OCI-LY7 (cell line): ENCODE measurements around the gene CAMK2N1. TPM values are rescaled to one million over a fixed set of nuclear protein-coding genes. Genes with fewer than 3 reads are reported as not detected.
A peak's percentile ranks its signal among the peaks of the same experiment; 100 is the strongest.

ENCODE experiments used
- BruUV-seq: library from RNA; stranded (reverse); fragments of 400-500 nt; replicated peaks from 2 replicates; lab custom pipeline; 2021; lab: Mats Ljungman, UMichigan
- CTCF ChIA-PET: fragments of 300-600 bp; sonication (Branson Sonifier 250); formaldehyde crosslinking; loops from one replicate; lab custom pipeline; 2022; ENCODE audit warnings: antibody characterized with exemption; ENCODE audit not compliant: unreplicated experiment; lab: Charles Lee
- POLR2A ChIA-PET: fragments of 300-600 bp; sonication (Branson Sonifier 250); formaldehyde crosslinking; loops from one replicate; lab custom pipeline; 2022; ENCODE audit warnings: antibody characterized with exemption; lab: Charles Lee
- DNase-seq: peaks from one replicate; pipeline ENCODE4 v3.0.0-alpha.2; 2015; ENCODE audit warnings: low spot score
- H2AFZ ChIP-seq: fragments of 200-600 bp; sonication (generic), shearing (Covaris generic); 2 replicates; pipeline ENCODE4 v1.6.1; 2014; ENCODE audit warnings: mild to moderate bottlenecking, antibody characterized with exemption, low read length, moderate library complexity
- H3K27ac ChIP-seq: fragments of 200-600 bp; sonication (generic); 2 replicates; pipeline ENCODE4 v1.5.1; 2014; ENCODE audit warnings: mixed run types, low read depth, mild to moderate bottlenecking, moderate library complexity, low read length, inconsistent platforms; ENCODE audit not compliant: poor library complexity, severe bottlenecking
- H3K36me3 ChIP-seq: fragments of 200-600 bp; sonication (generic); 2 replicates; pipeline ENCODE4 v1.6.1; 2014; ENCODE audit warnings: mild to moderate bottlenecking, antibody characterized with exemption, low read length, moderate library complexity, mixed read lengths; ENCODE audit not compliant: insufficient read depth
- H3K4me1 ChIP-seq: fragments of 200-600 bp; sonication (generic); 2 replicates; pipeline ENCODE4 v1.5.1; 2014; ENCODE audit warnings: mild to moderate bottlenecking, low read length; ENCODE audit not compliant: insufficient read depth, poor library complexity, severe bottlenecking
- H3K4me2 ChIP-seq: fragments of 200-600 bp; sonication (generic); 2 replicates; pipeline ENCODE4 v1.6.1; 2014; ENCODE audit warnings: mild to moderate bottlenecking, low read length
- H3K4me3 ChIP-seq: fragments of 200-600 bp; sonication (generic); 2 replicates; pipeline ENCODE4 v1.5.1; 2014; ENCODE audit warnings: mild to moderate bottlenecking, low read depth, low read length; ENCODE audit not compliant: poor library complexity, severe bottlenecking
- H3K79me2 ChIP-seq: fragments of 200-600 bp; sonication (generic); 2 replicates; pipeline ENCODE4 v1.6.1; 2016; ENCODE audit warnings: low read depth, mild to moderate bottlenecking, low read length, moderate library complexity, mixed read lengths; ENCODE audit not compliant: insufficient read depth
- H3K9me2 ChIP-seq: fragments of 200-600 bp; sonication (generic); 2 replicates; pipeline ENCODE4 v1.6.1; 2016; ENCODE audit warnings: mild to moderate bottlenecking, low read length, mixed read lengths; ENCODE audit not compliant: insufficient read depth
- H3K9me3 ChIP-seq: fragments of 200-600 bp; sonication (generic); 2 replicates; pipeline ENCODE4 v1.6.1; 2014; ENCODE audit warnings: mild to moderate bottlenecking, mixed run types, low read length, mixed read lengths
- H4K20me1 ChIP-seq: fragments of 200-600 bp; sonication (generic); 2 replicates; pipeline ENCODE4 v1.6.1; 2014; ENCODE audit warnings: mild to moderate bottlenecking, antibody characterized with exemption, low read length, moderate library complexity, mixed read lengths; ENCODE audit not compliant: insufficient read depth
- CTCF ChIP-seq: fragments of 200-600 bp; sonication (generic); conservative IDR thresholded peaks from 2 replicates; pipeline ENCODE4 v1.5.1; 2014; ENCODE audit warnings: mild to moderate bottlenecking, antibody characterized with exemption, low read length, moderate library complexity, mixed read lengths
- EZH2phosphoT487 ChIP-seq: fragments of 200-600 bp; sonication (generic); IDR thresholded peaks from 2 replicates; pipeline ENCODE4 v1.6.1; 2018; ENCODE audit warnings: low read depth, borderline replicate concordance, mild to moderate bottlenecking, mixed run types, antibody characterized with exemption, low read length, moderate library complexity, mixed read lengths
- intact Hi-C: fragments of 100-400 bp; cut with micrococcal nuclease; formaldehyde crosslinking; loops from one replicate; pipeline ENCODE4 v1.10.0; 2022; ENCODE audit not compliant: unreplicated experiment
- total RNA-seq, 2 experiments: library from RNA; depleted of rRNA in 1 of 2; stranded (reverse); fragments of >200 nt in 1 of 2; shearing (Covaris generic) in 1 of 2; gene quantifications; 2 replicates each; pipeline ENCODE4 v1.2.3, GENCODE V29; 2014 to 2022

Gene CAMK2N1
- total RNA-seq, 2 experiments from 2014 or later = not detected

- ChIA-PET CTCF (interaction anchor here (0.6 to 1.2 kb wide), 2 partner anchors 195 to 438 kb away, joined by 3 read pairs; partner anchors contain the start of gene DDOST), POLR2A (no interaction called here)
Measured at GRCh38 chr1:20466273-20466672, 19.7 kb downstream of the CAMK2N1 start.

GRCh38 chr1:20465187-20465586 is 20.8 kb downstream of the CAMK2N1 start:
- Histone ChIP-seq H3K27ac (no peak overlapping the region), H2AFZ (no peak overlapping the region), H4K20me1 (no peaks in the 10 kb centered on the region), H3K9me2 (no peaks in the 10 kb centered on the region), H3K4me1 (peaks cover 18% of the 10 kb centered on the region), H3K4me3 (no peak overlapping the region), H3K36me3 (no peaks in the 10 kb centered on the region), H3K4me2 (peak overlapping the region; percentile 41), H3K79me2 (no peaks in the 10 kb centered on the region), H3K9me3 (no peaks in the 10 kb centered on the region)
- POLR2A ChIA-PET = interaction anchor here (0.5 to 0.6 kb wide), 2 partner anchors 229 to 526 kb away, joined by 3 read pairs; no protein-coding TSS in a partner anchor
- CTCF ChIA-PET = interaction anchor here (0.5 to 1.2 kb wide), 2 partner anchors 107 to 196 kb away, joined by 3 read pairs; partner anchors contain the start of gene DDOST
- TF ChIP-seq EZH2phosphoT487 = no peak
- TF ChIP-seq CTCF = no peak
- no peak for DNase-seq
- BruUV-seq = no TSS peak
- intact Hi-C loops = no loop called here

More at GRCh38 chr1:20466273-20466672, 19.7 kb downstream of the CAMK2N1 start:
- Histone ChIP-seq H3K4me1 (peaks cover 18% of the 10 kb centered on the region), H3K36me3 (no peaks in the 10 kb centered on the region), H4K20me1 (no peaks in the 10 kb centered on the region), H2AFZ (no peak overlapping the region), H3K9me2 (no peaks in the 10 kb centered on the region), H3K4me2 (no peak overlapping the region), H3K27ac (no peak overlapping the region), H3K4me3 (no peak overlapping the region), H3K9me3 (no peaks in the 10 kb centered on the region), H3K79me2 (no peaks in the 10 kb centered on the region)
- BruUV-seq = no TSS peak
- intact Hi-C loops = no loop called here
- TF ChIP-seq CTCF (no peak), EZH2phosphoT487 (no peak)
- DNase-seq = no peak

- Histone ChIP-seq H3K4me2 (no peak overlapping the region), H3K4me1 (peaks cover 18% of the 10 kb centered on the region), H4K20me1 (no peaks in the 10 kb centered on the region), H2AFZ (no peak overlapping the region), H3K9me2 (no peaks in the 10 kb centered on the region), H3K9me3 (no peaks in the 10 kb centered on the region), H3K36me3 (no peaks in the 10 kb centered on the region), H3K79me2 (no peaks in the 10 kb centered on the region), H3K27ac (no peak overlapping the region), H3K4me3 (no peak overlapping the region)
- TF ChIP-seq CTCF = no peak
- no peak for TF ChIP-seq EZH2phosphoT487
- ChIA-PET CTCF (no interaction called here), POLR2A (interaction anchor here (0.9 kb wide), 1 partner anchor 105 kb away, joined by 3 read pairs; no protein-coding TSS in a partner anchor)
- no peak for DNase-seq
- intact Hi-C loops = no loop called here
- no TSS peak for BruUV-seq
Measured at GRCh38 chr1:20463502-20463901, 22.5 kb downstream of the CAMK2N1 start.
